ENCODE results near the gene PSMB3. TPM values are rescaled to one million over a fixed set of nuclear protein-coding genes. Genes with fewer than 3 reads are reported as not detected.
"Not testable (repeated sequence)": the region's sequence is repeated elsewhere in the genome, so short reads cannot be mapped to it uniquely, and the experiment has no call there.

PSMB3 gene
- polyA plus RNA-seq, 1 donor from 2014 or later = 426 TPM

GRCh38 chr17:38777641-38778250 lies 25.2 kb downstream of the PSMB3 start:
- H3K27ac Mint-ChIP-seq = no peak overlapping the region
- peaks cover 0 to 2% (median 0%) of the 10 kb centered on the region in 3 donors for H3K4me1 Mint-ChIP-seq
- peaks cover 4% of the 10 kb centered on the region for H3K36me3 Mint-ChIP-seq
- H3K9me3 Mint-ChIP-seq = no peaks in the 10 kb centered on the region
- no peaks in the 10 kb centered on the region for H3K27me3 Mint-ChIP-seq
- no peak overlapping the region for H3K4me3 Mint-ChIP-seq

- peaks cover 0 to 2% (median 0%) of the 10 kb centered on the region in 3 donors for H3K4me1 Mint-ChIP-seq
- H3K9me3 Mint-ChIP-seq = no peaks in the 10 kb centered on the region
- H3K36me3 Mint-ChIP-seq = peaks cover 2% of the 10 kb centered on the region
- peak overlapping the region in 1 of 3 donors; percentile 43 for H3K27ac Mint-ChIP-seq
- no peaks in the 10 kb centered on the region for H3K27me3 Mint-ChIP-seq
- no peak overlapping the region for H3K4me3 Mint-ChIP-seq
Observed at GRCh38 chr17:38779965-38780752, 27.6 kb downstream of the PSMB3 start.

- Mint-ChIP-seq H3K4me1 (peaks cover 0 to 2% (median 2%) of the 10 kb centered on the region in 3 donors), H3K27me3 (no peaks in the 10 kb centered on the region), H3K9me3 (no peaks in the 10 kb centered on the region), H3K4me3 (peak overlapping the region in 1 of 4 donors; percentile 39), H3K36me3 (peaks cover 2% of the 10 kb centered on the region), H3K27ac (no peak overlapping the region)
Observed at GRCh38 chr17:38783227-38783626, 30.7 kb downstream of the PSMB3 start.

GRCh38 chr17:38786372-38786771 lies 33.8 kb downstream of the PSMB3 start:
- Mint-ChIP-seq H3K4me1 (peaks cover 0 to 2% (median 0%) of the 10 kb centered on the region in 3 donors), H3K27ac (no peak overlapping the region), H3K27me3 (no peaks in the 10 kb centered on the region), H3K36me3 (peaks cover 2% of the 10 kb centered on the region), H3K4me3 (no peak overlapping the region), H3K9me3 (no peaks in the 10 kb centered on the region)

GRCh38 chr17:38787999-38788398 lies 35.5 kb downstream of the PSMB3 start:
- not testable (repeated sequence) for H3K4me1 Mint-ChIP-seq

GRCh38 chr17:38789185-38789584 lies 36.6 kb downstream of the PSMB3 start:
- H3K4me1 Mint-ChIP-seq = peaks cover 0 to 6% (median 4%) of the 10 kb centered on the region in 3 donors
- no peaks in the 10 kb centered on the region for H3K27me3 Mint-ChIP-seq
- H3K4me3 Mint-ChIP-seq = no peak overlapping the region
- peaks cover 2% of the 10 kb centered on the region for H3K36me3 Mint-ChIP-seq
- no peak overlapping the region for H3K27ac Mint-ChIP-seq
- no peaks in the 10 kb centered on the region for H3K9me3 Mint-ChIP-seq

More at GRCh38 chr17:38787999-38788398, 35.5 kb downstream of the PSMB3 start:
- not testable (repeated sequence) for H3K27ac Mint-ChIP-seq, H3K4me3 Mint-ChIP-seq, H3K27me3 Mint-ChIP-seq, H3K36me3 Mint-ChIP-seq, H3K9me3 Mint-ChIP-seq

- H3K4me1 Mint-ChIP-seq, H3K4me3 Mint-ChIP-seq, H3K27ac Mint-ChIP-seq, H3K27me3 Mint-ChIP-seq, H3K36me3 Mint-ChIP-seq, H3K9me3 Mint-ChIP-seq: not testable (repeated sequence)
Observed at GRCh38 chr17:38790148-38790707, 37.7 kb downstream of the PSMB3 start.

GRCh38 chr17:38791162-38791561 lies 38.6 kb downstream of the PSMB3 start:
- Mint-ChIP-seq H3K27ac (peak overlapping the region in 1 of 3 donors; percentile 5), H3K27me3 (no peaks in the 10 kb centered on the region), H3K4me1 (peaks cover 1 to 7% (median 6%) of the 10 kb centered on the region in 3 donors), H3K4me3 (no peak overlapping the region), H3K9me3 (no peaks in the 10 kb centered on the region), H3K36me3 (peaks cover 4% of the 10 kb centered on the region)

GRCh38 chr17:38794221-38794620 lies 41.7 kb downstream of the PSMB3 start:
- Mint-ChIP-seq H3K36me3 (peaks cover 4% of the 10 kb centered on the region), H3K4me3 (no peak overlapping the region), H3K4me1 (peaks cover 17 to 31% (median 28%) of the 10 kb centered on the region in 3 donors), H3K27ac (no peak overlapping the region), H3K27me3 (no peaks in the 10 kb centered on the region), H3K9me3 (no peaks in the 10 kb centered on the region)

- Mint-ChIP-seq H3K4me3 (peak overlapping the region in 3 of 4 donors; percentile 30 to 96 (median 90)), H3K36me3 (peaks cover 2% of the 10 kb centered on the region), H3K27ac (peak overlapping the region; percentile 1 to 86 (median 33)), H3K9me3 (no peaks in the 10 kb centered on the region), H3K4me1 (peaks cover 17 to 36% (median 36%) of the 10 kb centered on the region in 3 donors), H3K27me3 (no peaks in the 10 kb centered on the region)
Observed at GRCh38 chr17:38796451-38797157, 44.1 kb downstream of the PSMB3 start.

GRCh38 chr17:38797158-38797490 lies 44.6 kb downstream of the PSMB3 start:
- peaks cover 17 to 36% (median 35%) of the 10 kb centered on the region in 3 donors for H3K4me1 Mint-ChIP-seq
- H3K27me3 Mint-ChIP-seq = no peaks in the 10 kb centered on the region
- peak overlapping the region in 3 of 4 donors; percentile 30 to 96 (median 90) for H3K4me3 Mint-ChIP-seq
- peak overlapping the region; percentile 1 to 86 (median 4) for H3K27ac Mint-ChIP-seq
- no peaks in the 10 kb centered on the region for H3K9me3 Mint-ChIP-seq
- H3K36me3 Mint-ChIP-seq = peaks cover 2% of the 10 kb centered on the region

- Mint-ChIP-seq H3K9me3 (no peaks in the 10 kb centered on the region), H3K4me1 (peaks cover 17 to 33% (median 30%) of the 10 kb centered on the region in 3 donors), H3K36me3 (peaks cover 2% of the 10 kb centered on the region), H3K4me3 (peak overlapping the region; percentile 90 to 97 (median 94)), H3K27ac (peak overlapping the region; percentile 84 to 98 (median 86)), H3K27me3 (no peaks in the 10 kb centered on the region)
Observed at GRCh38 chr17:38797828-38798227, 45.3 kb downstream of the PSMB3 start.

GRCh38 chr17:38798614-38799500 lies 46.3 kb downstream of the PSMB3 start:
- Mint-ChIP-seq H3K4me1 (peaks cover 17 to 33% (median 30%) of the 10 kb centered on the region in 3 donors), H3K4me3 (peak overlapping the region; percentile 90 to 97 (median 94)), H3K9me3 (no peaks in the 10 kb centered on the region), H3K36me3 (peaks cover 2% of the 10 kb centered on the region), H3K27ac (peak overlapping the region; percentile 84 to 98 (median 86)), H3K27me3 (no peaks in the 10 kb centered on the region)
